ENCODE results near the gene CCSER2.

The CCSER2 gene

DNA sequence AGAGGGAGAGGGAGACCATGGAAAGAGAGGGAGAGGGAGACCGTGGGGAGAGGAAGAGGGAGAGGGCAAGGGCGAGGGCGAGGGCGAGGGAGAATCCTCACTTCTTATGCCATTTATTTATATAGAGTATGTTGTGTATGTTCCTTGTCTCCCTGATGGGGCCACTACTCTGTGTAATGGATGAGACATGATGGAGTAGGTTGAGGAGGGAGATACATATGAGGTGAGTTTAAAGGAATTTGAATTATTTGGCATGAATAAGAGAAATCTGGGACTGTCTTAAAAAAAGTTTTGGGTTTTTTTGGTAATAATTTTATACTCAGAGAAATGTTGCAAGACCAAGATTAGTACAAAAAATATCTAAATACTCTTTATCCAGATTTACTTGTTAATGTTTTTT lies 20.1 kb downstream of the CCSER2 start:
- no peak for DNase-seq (ENCODE audit: low read depth)

- no peak for DNase-seq (ENCODE audit: low read depth)
Observed at GRCh38 chr10:84348860-84349259, 20.5 kb downstream of the CCSER2 start.

DNA sequence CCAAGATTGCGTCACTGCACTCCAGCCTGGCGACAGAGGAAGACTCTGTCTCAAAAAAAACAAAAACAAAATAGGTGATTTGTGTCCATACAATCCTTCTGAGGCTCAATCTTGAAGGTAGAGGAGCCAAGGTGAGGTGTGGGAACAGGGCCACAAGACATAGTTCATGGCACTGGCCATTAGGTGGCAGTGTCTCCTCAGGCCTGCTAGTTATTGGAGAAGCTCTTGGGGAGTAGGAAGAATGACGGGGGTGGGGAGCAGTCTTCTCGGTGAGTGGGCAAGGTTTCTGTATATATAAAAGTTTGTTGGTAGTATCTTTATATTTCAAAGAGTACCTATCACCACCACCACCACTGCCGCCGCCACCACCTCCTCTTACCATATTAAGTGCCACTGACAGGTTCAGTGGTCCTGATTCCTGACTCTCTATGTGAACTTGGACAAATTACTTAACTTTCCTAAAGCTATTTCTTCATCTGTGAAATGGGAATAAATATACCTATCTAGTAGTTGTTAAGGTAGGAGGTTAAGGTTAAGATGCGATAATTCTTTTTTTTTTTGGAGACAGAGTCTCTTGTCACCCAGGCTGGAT lies 24.0 kb downstream of the CCSER2 start:
- no peak for DNase-seq (ENCODE audit: low read depth)

DNA sequence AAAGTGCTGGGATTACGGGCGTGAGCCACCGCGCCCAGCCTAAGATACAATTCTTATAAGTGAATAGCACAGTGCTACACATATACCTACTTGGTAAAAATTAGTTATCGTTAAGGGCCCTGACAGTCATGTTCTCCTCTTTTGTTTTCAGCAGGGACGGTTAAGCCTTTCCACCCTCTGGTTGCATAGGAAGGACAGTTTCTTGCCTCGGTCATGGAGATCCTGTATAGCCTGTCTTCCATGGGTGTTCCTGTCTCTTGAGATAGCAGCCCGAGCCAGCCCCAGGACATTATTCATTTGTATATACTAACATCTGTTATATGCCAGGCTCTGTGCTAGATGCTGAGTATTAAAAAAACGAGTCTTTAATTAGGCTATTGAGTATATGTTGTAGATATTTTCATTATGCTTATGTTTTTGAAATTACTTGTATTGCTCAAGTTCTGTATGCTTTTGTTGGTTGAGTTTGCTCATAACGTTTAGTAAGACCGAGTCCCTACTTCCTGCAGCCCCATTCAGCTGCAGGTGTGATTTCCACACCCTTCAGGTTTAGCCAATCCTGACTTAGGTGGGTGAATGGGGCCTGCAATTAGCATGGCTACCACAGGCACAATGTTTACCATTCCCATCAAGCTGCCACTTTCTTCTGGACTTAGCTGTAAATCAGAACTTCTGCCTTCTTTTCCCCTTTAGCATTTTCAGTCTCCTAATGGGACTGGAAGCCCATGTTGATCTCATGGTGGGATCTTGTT lies 24.8 kb downstream of the CCSER2 start:
- DNase-seq (ENCODE audit: low read depth), result no peak

DNA sequence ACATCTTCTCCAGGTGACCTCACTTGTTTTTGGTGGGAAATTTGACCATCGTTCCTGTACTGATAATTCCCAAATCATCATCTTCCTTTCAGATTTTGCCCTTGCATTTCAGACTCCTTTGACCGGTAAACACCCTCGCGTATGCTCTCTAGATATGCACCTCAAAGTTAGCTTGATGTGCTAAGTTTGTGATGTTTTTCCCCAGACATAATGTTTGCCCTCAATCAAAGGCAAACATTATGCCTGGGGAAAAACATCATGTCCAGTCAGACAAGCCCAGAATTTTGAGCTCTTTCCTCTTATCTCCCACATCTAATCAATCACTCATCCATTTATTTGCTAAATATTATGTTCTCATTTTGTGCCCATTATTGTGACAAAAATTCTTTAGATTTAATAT lies 26.2 kb downstream of the CCSER2 start:
- DNase-seq (ENCODE audit: low read depth), result no peak

DNA sequence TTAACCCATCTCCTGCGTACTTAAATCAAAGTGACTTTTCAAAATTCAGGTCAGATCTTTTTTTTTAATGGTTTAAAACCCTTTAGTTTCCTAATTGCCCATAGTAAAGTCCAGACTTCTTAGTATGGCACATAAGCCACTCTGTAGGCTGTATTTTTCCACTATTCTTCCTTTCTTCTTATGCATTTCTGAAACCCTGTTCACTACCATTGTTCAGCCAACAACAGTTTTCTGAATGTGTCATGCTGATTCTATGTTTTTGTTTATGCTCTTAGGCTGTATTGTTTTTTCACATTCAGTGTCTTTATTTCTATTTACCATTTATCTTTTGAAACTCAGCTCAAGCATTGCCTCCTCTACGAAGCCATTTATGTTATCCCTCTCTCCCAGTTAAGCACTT lies 26.7 kb downstream of the CCSER2 start:
- no peak for DNase-seq (ENCODE audit: low read depth)

DNA sequence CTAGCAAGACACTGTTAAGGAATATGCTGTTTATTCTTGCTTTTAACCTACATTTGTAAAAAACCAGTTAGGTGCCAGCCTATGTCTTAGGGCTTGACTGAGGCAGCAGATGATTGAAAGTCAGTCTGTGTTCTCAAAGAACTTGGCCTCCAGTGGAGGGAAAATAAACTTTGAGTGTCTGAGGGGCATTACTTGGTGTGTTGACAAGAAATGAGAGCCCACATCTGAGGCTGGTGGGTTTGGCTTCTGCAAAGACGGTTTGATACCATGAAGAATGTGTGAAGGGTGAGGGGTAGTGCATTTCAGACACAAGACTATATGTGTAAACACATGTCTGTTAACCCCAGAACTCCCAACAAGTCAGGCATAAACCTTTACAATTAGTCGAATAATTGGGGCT lies 28.5 kb downstream of the CCSER2 start:
- no peak for DNase-seq (ENCODE audit: low read depth)

GRCh38 chr10:84358743-84359142 lies 30.4 kb downstream of the CCSER2 start:
- DNase-seq (ENCODE audit: low read depth), result no peak

DNA sequence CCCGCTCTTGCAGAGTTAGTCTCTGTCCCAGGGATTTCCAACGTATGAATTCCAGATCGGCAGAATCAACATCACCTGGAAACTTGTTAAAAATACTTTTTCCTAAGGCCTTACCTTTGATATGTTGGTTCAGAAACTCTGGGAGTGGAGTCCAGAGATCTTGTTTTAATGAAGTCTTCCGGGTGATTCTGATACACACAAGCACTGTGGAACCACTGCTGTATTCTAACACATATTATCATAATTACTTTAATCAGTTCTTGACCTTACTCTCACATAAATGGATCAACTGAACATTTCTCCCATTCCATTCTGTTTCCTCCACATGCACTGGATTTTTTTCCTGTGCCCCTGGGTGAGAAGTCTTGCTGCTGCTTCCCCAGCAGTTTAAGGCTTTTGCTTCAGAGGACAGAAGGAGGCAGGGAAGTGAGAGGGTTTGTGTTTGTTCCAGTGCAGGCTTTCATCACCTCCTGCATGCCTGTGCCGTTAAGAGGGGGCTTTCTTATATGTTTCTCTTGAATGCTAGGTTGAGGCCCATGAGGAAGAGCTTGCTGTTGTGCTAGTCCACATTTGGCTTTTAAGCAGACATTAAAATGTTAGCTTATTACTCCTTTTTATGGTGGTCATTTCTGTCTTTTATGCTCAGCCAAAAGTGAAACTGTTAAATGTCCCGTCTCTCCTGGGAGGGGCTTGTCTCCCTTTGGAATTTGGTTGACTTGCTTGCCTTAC lies 32.4 kb downstream of the CCSER2 start:
- DNase-seq (ENCODE audit: low read depth), result peak; percentile 7

- no peak for DNase-seq (ENCODE audit: low read depth)
Observed at GRCh38 chr10:84365335-84365881, 37.0 kb downstream of the CCSER2 start.

DNA sequence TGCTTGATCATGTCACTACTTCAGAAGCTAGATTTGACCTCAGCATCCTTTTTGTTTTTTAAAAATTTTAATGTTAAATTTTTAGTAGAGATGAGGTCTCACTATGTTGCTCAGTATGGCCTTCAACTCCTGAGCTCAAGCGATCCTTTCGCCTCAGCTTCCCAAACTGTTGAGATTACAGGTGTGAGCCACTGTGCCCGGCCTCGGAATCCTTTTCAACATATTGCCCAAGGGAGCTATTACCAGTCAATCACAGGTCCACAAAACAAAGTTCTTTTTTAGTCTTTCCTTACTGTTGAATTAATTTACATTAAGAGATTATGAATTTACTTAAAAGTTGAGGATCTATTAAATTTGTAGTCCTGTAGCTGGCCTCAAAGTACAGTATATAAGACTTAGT lies 37.7 kb downstream of the CCSER2 start:
- DNase-seq (ENCODE audit: low read depth), result no peak

DNA sequence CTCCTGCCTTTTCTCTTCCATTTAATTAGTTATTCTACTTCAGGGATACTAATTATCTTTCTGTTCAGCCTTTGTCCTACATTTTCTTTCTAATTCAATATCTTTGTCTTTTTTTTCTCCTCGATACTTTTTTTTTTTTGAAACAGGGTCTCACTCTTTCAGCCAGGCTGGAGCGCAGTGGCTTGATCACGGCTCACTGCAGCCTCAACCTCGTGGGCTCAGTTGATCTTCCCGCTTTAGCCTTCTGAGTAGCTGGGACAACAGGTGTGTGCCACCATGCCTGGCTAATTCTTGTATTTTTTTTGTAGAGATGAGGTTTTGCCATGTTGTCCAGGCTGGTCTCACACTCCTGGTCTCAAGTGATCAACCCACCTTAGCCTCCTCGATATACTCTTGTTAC lies 38.9 kb downstream of the CCSER2 start:
- no peak for DNase-seq (ENCODE audit: low read depth)

DNA sequence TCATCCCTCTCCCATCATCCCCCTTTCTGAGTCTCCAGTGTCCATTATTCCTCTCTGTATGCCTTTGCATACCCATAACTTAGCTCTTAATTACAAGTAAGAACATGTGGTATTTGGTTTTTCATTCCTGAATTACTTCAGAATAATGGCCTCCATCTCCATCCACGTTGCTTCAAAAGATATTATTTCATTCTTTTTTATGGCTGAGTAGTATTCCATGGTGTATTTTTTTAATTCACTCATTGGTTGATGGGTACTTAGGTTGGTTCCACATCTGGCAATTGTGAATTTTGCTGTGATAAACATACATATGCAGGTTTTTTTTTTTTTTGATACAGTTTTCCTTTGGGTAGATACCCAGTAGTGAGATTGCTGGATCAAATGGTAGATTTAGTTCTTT lies 40.4 kb downstream of the CCSER2 start:
- DNase-seq (ENCODE audit: low read depth), result no peak

GRCh38 chr10:84370283-84370682 lies 41.9 kb downstream of the CCSER2 start:
- DNase-seq (ENCODE audit: low read depth), result no peak

DNA sequence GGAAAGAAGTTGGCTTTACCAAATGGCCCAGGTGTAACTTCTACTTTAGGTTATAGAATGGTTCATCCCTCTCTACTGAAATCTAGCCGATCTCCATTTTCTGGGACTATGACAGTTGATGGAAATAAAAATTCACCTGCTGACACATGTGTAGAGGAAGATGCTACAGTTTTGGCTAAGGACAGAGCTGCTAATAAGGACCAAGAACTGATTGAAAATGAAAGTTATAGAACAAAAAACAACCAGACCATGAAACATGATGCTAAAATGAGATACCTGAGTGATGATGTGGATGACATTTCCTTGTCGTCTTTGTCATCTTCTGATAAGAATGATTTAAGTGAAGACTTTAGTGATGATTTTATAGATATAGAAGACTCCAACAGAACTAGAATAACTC lies 43.6 kb downstream of the CCSER2 start:
- DNase-seq (ENCODE audit: low read depth), result no peak

DNA sequence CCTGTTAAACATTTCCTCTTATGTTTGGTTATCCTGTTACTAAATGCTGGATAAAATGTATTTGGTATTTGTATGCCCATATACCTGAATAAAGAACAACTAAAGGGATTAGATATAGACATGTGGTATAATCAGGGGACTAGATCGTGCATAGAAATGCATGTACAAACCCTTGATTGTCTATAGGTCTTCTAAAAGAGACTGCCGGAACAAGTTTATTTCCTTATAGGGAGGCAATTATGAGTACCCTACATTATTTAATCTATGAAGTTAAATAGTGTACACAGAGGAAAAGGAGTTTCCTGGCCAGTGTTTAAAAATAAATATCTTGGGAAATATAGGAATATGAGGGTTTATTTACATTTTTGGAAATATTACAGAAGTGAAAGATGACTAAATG lies 44.6 kb downstream of the CCSER2 start:
- no peak for DNase-seq (ENCODE audit: low read depth)

DNA sequence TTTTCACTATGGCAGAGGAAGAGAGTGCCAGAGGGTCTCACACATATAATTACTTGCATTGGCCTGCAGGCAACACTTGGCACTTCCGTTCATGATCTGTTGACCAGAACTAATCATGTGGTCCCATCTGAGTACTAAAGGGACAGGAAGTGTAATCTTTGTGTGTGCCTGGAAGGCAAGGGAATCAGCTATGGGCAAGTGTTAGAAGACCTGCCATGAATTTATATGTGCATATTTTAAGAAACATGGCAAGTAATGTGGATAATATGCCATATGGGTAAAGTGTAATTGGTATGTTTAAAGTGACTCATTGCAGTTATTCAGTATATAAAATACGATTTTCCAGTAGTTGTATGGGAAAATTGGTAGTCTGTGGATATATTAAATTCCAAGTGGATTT lies 46.1 kb downstream of the CCSER2 start:
- DNase-seq (ENCODE audit: low read depth), result no peak

GRCh38 chr10:84375011-84375410 lies 46.6 kb downstream of the CCSER2 start:
- no peak for DNase-seq (ENCODE audit: low read depth)

- DNase-seq (ENCODE audit: low read depth), result no peak
Observed at GRCh38 chr10:84375881-84376280, 47.5 kb downstream of the CCSER2 start.

- no peak for DNase-seq (ENCODE audit: low read depth)
Observed at GRCh38 chr10:84388148-84388547, 59.8 kb downstream of the CCSER2 start.

DNA sequence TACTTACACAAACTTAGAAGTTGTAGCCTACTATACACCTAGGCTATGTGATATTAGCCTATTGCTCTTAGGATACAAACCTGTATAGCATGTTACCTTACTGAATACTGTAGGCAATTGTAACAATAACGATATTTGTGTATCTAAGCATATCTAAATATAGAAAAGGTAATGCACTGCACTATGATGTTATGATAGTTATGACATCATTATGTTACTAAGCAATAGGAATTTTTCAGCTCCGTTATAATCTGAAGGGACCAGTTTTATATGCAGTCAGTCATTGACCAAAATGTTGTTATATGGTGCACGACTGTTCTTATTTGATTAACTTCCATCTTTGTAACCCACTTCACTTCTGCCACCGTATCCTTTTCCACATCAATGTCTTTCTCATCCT lies 62.0 kb downstream of the CCSER2 start:
- no peak for DNase-seq (ENCODE audit: low read depth)

GRCh38 chr10:84391326-84391725 lies 62.9 kb downstream of the CCSER2 start:
- no peak for DNase-seq (ENCODE audit: low read depth)

GRCh38 chr10:84392181-84392580 lies 63.8 kb downstream of the CCSER2 start:
- DNase-seq (ENCODE audit: low read depth), result no peak

Data from GM04504 (cell line).